HG02678 (cell line): ENCODE measurements around the gene SPATA22.
"Not testable (repeated sequence)": the region's sequence is repeated elsewhere in the genome, so short reads cannot be mapped to it uniquely, and the experiment has no call there.

Experiments
- ATAC-seq: cut with Tn5 transposase; IDR thresholded peaks from one replicate; pipeline ENCODE4 v1.9.1; 2021; ENCODE audit warnings: mild to moderate bottlenecking, moderate library complexity; ENCODE audit not compliant: unreplicated experiment

The SPATA22 gene

DNA sequence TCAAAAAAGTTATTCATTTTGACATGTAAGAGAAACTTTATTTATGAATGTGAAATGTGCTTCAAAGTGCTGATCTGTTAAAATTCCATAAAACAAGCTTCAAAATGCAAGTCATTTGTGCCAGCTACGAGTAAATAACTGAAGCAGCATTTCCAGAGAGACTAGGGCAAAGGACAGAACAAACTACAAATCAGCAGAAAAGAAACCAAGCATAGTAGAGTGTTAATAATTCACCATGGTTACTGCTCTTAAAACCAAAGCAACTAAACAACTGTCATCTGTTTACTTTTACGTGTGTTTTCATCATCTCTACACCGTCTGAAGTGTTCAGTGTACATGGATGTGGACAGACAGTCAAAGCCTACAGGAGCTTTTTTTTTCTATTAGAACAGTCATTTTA is 2.6 kb upstream of the SPATA22 start:
- no peak for ATAC-seq

DNA sequence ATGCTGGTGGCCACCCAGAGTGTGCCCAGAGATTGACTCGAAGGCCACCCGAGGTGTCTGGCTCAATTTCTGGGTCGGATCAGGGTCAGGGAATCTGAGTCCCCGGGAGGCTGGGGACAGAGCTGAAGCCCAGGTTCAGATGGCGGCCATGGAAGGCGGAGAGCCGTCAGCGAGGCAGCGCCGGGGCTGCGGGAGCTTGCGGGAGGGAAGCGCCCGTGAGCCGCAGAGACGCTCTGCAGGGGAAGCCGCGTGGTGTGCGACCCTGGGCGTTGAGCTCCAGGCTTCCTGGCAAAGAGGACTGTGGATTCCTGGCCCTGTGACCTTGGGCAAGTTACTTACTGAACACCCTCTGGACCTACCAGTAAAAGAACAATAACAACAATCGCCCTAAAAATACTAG is 518 bp upstream of the SPATA22 start:
- ATAC-seq: no peak

DNA sequence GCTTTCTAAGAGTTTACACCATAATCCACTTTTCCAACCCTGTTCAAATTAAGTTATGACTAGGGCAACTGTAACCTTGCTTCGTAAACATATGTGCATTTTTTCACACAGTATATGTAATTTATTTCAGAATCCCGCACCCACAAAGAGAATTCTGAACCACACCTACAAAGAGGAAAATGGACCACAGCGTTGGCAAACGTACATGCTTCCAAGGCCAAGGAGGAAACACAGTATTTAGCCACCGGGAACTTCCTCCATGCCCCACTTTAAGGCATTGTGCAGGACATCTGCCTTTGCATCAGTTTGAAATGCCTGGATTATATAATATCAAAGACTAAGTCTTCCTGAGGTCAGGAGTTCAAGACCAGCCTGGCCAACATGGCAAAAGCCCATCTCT is 2.1 kb downstream of the SPATA22 start:
- ATAC-seq: no peak

DNA sequence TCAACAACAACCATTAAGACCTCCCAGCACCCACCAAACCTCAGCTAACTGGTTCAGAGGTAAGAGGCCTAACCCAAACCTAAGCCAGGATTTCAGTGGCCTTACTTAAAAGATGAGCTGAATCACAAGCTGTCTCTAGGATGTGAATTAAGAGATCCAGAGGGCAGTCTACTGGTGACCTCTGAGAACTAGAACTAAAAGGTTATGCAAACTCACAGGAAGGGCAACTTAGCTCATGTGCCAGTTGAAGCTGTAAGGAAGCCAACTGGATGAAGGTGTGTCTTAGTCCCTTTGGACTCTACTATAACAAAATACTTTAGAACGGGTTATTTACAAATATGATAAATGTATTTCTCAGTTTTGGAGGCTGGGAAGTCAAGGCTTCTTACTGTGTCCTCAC is 5.3 kb downstream of the SPATA22 start:
- not testable (repeated sequence) for ATAC-seq

DNA sequence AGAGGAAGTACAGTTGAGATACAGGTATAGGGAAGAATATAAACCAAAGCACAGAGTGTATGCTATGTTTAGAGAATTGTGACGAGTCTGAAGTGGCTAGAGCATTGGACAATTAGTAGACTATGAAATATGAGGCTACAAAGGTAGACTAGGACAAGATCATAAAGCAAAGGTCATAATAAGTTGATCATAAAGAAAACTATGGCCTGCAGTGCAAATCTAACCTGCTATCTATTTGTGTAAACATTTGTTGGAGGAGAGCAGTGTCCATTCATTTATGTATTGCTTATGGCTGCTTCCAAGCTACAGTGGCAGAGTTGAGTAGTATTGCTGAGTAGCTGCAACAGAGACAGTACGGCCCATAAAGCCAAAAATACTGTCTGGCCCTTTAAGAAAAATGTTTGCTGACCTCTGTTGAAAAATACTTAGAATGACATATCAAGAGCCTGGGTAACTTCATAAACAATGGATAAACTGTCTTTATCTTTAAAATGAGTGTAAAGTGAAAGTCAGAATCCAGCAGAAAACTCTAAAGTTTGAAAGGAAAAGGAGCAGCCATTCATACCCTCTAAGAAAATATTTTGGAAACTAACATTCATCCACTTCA is 23.5 kb downstream of the SPATA22 start:
- ATAC-seq: no peak

DNA sequence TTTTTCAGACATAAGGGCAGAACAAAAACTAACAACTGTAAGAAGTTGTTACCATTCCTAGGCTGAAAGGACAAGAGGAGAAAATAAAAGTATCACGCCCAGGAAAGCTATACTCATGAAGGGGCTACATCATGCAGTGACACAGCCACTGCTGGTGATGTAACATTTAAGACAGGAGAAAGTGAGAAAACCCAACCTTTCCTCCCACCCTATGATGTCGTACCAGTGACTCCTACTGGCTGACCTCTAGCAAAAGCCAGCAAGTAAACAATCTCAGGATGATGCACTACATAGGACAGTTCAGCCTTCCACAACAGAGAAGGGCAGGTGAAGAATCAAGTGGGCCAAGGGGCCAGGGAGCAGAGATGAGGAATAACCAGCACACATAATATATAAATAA is 24.0 kb downstream of the SPATA22 start:
- ATAC-seq: no peak

DNA sequence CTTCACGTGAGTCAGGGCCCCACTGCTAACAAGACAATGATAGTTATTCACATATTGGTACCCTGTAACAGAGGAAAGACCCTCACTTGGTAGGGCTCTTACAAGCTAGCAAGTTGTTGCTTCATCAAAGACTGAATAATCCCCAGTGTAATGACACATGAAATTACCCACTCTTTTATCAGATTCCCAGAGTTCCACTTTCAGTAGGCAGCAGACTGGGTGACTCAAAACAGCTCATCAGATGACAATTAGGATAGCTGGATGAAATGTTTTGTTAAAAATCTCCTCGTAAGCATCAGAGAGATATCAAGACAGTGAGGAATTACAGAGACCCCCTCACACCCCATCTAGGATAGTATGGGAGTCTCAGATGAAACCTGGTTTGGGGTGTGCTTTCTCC is 31.2 kb downstream of the SPATA22 start:
- no peak for ATAC-seq

DNA sequence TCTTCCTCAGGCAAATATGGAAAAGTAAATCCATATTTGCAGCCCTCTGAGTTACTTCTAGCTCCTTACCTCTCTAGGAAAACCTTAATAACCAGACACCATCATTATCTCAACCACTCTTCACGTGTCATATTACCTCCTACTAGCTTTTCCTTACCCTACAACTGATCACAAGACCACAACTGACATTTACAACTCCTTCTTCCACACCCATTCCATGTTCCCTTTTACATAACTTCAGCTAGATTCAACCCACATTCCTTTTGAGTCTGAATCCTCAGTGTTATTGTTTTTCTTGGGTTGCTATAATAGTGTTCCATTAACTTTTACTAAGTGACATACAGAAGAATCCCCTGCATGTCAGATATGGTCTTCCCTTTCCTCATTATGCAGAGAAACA is 33.3 kb downstream of the SPATA22 start:
- no peak for ATAC-seq

DNA sequence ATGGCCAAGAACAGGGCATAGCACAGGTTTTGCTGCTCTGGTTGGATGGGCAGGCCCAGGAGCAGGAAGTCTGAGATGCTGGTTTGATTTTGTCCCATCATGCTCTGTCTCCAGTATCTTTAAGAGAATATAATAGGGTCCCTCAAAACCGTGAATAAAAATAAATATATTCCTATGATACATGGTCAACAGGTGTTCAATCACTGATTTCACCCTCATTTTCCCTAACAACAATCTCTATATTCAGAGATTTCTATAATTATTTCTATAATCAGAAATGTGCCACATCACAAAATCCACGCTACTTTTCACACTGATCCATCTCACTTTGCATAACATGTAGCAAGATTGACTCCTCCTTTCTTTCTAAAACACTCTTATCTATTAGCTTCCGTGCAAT is 37.9 kb downstream of the SPATA22 start, which contains the start of gene OR1E2:
Gene OR1E2 (minus strand): TSS at position 101 of the 400 bp plus-strand sequence. CDS start 0 bp downstream, at position 101.
- ATAC-seq: no peak

DNA sequence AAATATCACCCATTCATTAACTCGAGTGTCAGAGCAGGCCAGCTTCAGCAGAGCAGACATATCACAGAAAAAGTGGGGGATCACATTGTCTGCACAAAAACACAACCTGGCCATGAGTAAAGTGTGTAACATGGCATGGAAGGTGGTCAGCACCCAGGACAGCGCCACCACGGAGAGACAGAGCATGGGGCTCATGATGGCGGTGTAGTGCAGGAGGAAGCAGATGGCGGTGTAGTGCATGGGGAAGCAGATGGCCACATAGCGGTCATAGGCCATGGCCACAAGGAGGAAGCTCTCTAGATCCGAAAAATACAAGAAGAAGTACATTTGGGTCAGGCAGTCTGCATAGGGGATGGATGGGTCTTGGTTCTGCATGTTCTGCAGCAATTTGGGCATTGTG is 38.4 kb downstream of the SPATA22 start:
- ATAC-seq: not testable (repeated sequence)

DNA sequence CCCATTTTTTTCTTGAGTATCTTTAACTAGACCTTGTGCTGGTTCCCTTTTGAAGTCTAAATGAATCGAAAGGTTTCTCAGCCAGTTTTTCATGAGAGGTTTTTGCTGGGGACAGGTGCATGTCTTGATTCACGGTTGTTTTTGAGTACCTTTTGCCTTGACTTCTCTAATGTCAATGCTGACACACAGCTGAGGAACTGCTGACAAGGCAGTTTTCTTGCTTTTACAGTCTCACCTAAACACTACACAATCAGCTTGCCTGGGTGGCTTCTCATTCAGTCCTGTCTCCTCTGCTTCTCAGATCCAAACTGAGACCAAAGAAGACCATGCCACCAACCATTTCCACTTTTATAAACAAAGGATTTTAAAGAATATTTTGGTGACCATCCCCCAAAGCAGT is 53.4 kb downstream of the SPATA22 start:
- no peak for ATAC-seq

DNA sequence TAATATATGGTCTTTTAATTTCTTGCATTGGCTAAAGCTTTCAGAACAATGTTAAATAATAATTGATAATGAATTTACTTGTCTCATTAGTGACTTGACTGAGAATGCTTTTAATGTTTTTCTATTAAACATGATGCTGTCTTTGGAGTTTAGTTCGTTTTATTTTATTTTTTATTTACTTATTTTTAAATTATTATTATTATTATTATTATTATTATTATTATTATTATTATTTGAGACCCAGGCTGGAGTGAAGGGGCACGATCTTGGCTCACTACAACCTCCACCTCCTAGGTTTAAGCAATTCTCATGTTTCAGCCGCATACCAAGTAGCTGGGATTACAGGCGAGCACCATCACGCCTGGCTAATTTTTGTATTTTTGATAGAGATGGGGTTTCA is 56.0 kb downstream of the SPATA22 start:
- ATAC-seq: no peak

DNA sequence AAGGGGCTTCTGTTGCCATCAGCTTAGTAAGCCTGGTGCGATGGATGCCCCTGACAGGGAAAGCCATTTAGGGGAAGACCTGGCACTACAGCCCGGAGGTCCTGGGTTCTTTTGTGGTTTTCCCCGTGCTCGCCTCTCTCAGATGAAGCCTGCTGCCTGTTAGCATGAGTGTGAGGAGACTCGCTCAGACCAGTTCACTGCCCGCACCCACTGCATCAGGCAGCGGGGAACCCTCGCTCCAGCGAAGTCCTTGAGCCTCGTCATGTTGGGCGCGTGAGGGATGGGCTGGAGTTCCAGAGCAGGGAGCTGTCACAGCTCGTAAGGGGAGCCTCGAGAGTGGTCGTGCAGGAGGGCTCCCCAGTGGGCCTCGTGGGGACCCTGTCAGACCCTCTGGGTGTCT is 59.4 kb downstream of the SPATA22 start:
- ATAC-seq: not testable (repeated sequence)

DNA sequence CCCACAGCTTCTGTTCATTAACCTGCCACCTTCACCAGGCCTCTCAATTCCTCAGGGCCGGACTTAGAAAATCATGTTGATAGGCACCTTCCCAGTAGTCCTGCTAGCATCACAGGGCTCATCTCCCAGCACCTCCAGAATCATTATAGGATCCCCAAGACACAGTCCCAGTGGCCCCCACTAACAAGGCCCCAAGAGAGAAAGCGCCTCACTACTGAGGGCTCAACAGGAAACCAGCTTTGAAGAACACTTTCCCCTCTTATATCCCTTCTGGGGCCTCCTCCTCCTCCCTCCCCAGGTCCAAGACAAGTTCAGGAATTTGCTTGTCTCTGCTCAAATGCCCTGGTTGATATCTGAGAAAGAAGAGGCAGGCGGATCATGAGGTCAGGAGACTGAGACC is 60.5 kb downstream of the SPATA22 start, which contains the start of gene OR3A3:
Gene OR3A3 (plus strand): TSS at position 301 of the 400 bp plus-strand sequence.
- ATAC-seq: no peak

DNA sequence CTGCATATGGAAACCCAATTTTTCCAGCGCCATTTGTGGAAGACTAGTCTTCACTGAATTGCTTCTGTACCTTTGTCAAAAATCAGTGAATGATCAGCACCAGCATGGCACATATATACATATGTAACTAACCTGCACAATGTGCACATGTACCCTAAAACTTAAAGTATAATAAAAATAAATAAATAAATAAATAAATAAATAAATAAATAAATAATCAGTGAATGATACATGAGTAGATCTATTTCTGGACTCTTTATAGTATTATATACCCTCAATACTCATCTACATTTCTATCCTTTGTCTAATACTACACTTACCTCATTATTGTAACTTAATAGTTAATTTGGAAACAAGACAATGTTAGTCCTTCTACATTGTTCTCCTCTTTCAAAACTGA is 67.8 kb downstream of the SPATA22 start:
- not testable (repeated sequence) for ATAC-seq

DNA sequence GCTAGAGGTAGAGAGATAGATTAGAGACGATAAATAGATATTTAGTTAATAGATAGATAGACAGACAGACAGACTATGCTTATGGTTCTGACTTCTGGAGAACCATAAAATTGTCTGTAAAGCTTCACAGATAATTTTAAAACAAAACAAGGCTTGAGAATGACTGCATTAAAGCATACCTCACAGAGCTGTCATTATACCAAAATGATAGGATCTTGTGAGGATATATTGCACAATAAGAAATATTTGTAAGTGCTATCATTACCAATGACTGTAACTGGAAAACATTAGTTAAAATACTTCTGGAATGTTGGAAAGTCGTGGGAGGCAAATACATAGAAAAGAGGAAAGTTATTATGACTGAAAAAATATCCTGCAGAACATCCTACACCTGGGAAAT is 69.8 kb downstream of the SPATA22 start:
- ATAC-seq: no peak

DNA sequence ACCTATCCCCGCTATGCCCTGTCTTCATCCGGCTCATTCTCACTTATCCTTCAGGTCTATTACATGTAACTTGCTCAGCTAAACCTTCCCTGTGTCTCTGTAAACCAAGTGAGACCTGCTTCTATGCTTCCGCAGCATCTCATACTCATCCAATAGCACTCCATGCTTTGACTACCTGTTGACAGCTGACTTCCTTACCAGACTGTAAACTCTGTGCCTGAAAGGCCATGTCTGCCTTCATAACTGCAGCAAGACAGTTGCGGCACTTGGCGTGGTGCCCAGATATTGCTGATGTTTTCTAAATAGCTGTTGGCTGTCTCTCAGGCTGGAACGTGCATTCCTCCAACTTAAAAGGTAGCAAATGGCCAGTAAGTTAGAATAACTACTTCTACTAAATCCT is 71.6 kb downstream of the SPATA22 start:
- ATAC-seq: no peak

DNA sequence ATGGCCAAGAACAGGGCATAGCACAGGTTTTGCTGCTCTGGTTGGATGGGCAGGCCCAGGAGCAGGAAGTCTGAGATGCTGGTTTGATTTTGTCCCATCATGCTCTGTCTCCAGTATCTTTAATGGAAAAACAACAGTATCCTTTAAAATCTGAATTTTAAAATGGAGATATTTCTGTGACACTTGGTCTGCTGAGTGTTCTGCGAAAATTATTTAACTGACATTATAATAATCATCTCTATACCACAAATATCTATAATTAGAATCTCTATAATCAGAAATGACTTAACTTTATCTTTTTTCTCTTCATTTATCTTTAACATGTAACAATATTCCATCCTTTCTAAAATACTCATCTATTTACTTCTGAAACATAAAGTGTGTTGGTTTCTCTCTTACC is 73.3 kb downstream of the SPATA22 start, which contains the start of gene OR1E1:
Gene OR1E1 (minus strand): TSS at position 101 of the 400 bp plus-strand sequence. CDS start 0 bp downstream, at position 101.
- no peak for ATAC-seq

DNA sequence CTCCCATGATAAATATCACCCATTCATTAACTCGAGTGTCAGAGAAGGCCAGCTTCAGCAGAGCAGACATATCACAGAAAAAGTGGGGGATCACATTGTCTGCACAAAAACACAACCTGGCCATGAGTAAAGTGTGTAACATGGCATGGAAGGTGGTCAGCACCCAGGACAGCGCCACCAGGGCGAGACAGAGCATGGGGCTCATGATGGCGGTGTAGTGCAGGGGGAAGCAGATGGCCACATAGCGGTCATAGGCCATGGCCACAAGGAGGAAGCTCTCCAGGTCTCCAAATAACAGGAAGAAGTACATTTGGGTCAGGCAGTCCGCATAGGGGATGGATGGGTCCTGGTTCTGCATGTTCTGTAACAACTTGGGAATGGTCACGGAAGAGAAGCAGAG is 73.8 kb downstream of the SPATA22 start:
- ATAC-seq: not testable (repeated sequence)
